ENCODE data around the gene ARHGEF28.

DNA sequence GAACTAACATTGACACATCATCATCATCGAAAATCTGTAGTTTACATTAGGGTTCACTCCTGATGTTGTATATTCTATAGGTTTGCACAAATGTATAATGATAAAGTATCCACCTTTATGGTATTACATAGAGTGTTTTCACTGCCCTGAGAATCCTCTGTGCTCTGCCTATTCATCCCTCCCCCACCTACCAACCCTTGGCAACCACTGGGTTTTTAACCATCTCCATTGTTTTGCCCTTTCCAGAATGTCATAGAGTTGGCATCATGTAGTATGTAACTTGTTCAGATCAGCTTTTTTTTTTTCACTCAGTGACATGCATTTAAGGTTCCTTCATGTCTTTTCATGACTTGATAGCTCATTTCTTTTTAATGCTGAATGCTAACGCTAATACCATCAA lies 106.0 kb downstream of the ARHGEF28 start:
- TF ChIP-seq, protein P1, sequence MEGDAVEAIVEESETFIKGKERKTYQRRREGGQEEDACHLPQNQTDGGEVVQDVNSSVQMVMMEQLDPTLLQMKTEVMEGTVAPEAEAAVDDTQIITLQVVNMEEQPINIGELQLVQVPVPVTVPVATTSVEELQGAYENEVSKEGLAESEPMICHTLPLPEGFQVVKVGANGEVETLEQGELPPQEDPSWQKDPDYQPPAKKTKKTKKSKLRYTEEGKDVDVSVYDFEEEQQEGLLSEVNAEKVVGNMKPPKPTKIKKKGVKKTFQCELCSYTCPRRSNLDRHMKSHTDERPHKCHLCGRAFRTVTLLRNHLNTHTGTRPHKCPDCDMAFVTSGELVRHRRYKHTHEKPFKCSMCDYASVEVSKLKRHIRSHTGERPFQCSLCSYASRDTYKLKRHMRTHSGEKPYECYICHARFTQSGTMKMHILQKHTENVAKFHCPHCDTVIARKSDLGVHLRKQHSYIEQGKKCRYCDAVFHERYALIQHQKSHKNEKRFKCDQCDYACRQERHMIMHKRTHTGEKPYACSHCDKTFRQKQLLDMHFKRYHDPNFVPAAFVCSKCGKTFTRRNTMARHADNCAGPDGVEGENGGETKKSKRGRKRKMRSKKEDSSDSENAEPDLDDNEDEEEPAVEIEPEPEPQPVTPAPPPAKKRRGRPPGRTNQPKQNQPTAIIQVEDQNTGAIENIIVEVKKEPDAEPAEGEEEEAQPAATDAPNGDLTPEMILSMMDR (conservative IDR thresholded peaks at IDR 0.05; ENCODE audit: low read depth, low read length), result no peak
- TF ChIP-seq POLR2A (IDR thresholded peaks at IDR 0.05; ENCODE audit: low read depth, low read length), result no peak
- TF ChIP-seq RAD21 (IDR thresholded peaks at IDR 0.05; ENCODE audit: low read length), result no peak
- TF ChIP-seq MAZ (IDR thresholded peaks at IDR 0.05; ENCODE audit: borderline replicate concordance, low read depth, low read length), result no peak
